Endothelial cell of hepatic sinusoid (primary cell): ENCODE measurements around the gene TOR1A.
"Not testable (repeated sequence)": the region's sequence is repeated elsewhere in the genome, so short reads cannot be mapped to it uniquely, and the experiment has no call there.

Experiments used
- in situ Hi-C: cut with HindIII; loops from 2 replicates; pipeline ENCODE4 v1.10.0; 2017; ENCODE audit warnings: low sequenced_read_pairs

The TOR1A gene

GRCh38 chr9:129786481-129786880 is 37.5 kb downstream of the TOR1A start:
- in situ Hi-C loops, result no loop called here

- in situ Hi-C loops, result no loop called here
These were observed 38.1 kb downstream of the TOR1A start for GRCh38 chr9:129785866-129786265.

- in situ Hi-C loops, result not testable (repeated sequence)
These were observed 39.0 kb downstream of the TOR1A start for GRCh38 chr9:129784970-129785369.

GRCh38 chr9:129783516-129784361 is 40.2 kb downstream of the TOR1A start:
- in situ Hi-C loops, result no loop called here

- in situ Hi-C loops, result no loop called here
These were observed 42.0 kb downstream of the TOR1A start for GRCh38 chr9:129781981-129782380.

- in situ Hi-C loops, result no loop called here
These were observed 42.8 kb downstream of the TOR1A start for GRCh38 chr9:129781131-129781530.

GRCh38 chr9:129779560-129780190 is 44.3 kb downstream of the TOR1A start:
- in situ Hi-C loops, result loop anchor here (5.0 to 10.0 kb wide), 5 partner anchors 43 to 235 kb away; partner anchors contain the start of gene TOR1A

- in situ Hi-C loops, result loop anchor here (5.0 to 10.0 kb wide), 5 partner anchors 44 to 234 kb away; partner anchors contain the start of gene TOR1A
These were observed 45.5 kb downstream of the TOR1A start for GRCh38 chr9:129778469-129778868.

GRCh38 chr9:129777769-129778130 is 46.2 kb downstream of the TOR1A start:
- in situ Hi-C loops, result loop anchor here (5.0 to 10.0 kb wide), 5 partner anchors 45 to 233 kb away; partner anchors contain the start of gene TOR1A

GRCh38 chr9:129776938-129777768 is 46.8 kb downstream of the TOR1A start:
- in situ Hi-C loops, result loop anchor here (5.0 to 10.0 kb wide), 5 partner anchors 45 to 232 kb away; partner anchors contain the start of gene TOR1A

GRCh38 chr9:129776566-129776937 is 47.4 kb downstream of the TOR1A start:
- in situ Hi-C loops, result loop anchor here (5.0 to 10.0 kb wide), 5 partner anchors 46 to 232 kb away; partner anchors contain the start of gene TOR1A

- in situ Hi-C loops, result loop anchor here (5.0 to 10.0 kb wide), 5 partner anchors 46 to 231 kb away; partner anchors contain the start of gene TOR1A
These were observed 47.8 kb downstream of the TOR1A start for GRCh38 chr9:129776096-129776495.

GRCh38 chr9:129775448-129775798 is 48.5 kb downstream of the TOR1A start:
- in situ Hi-C loops, result loop anchor here (5.0 to 10.0 kb wide), 5 partner anchors 47 to 231 kb away; partner anchors contain the start of gene TOR1A

GRCh38 chr9:129774791-129775447 is 49.0 kb downstream of the TOR1A start:
- in situ Hi-C loops, result loop anchor here (5.0 to 10.0 kb wide), 5 partner anchors 47 to 230 kb away; partner anchors contain the start of gene TOR1A

- in situ Hi-C loops, result loop anchor here (10.0 kb wide), 1 partner anchor 229 kb away; no protein-coding TSS in a partner anchor
These were observed 50.5 kb downstream of the TOR1A start for GRCh38 chr9:129773262-129774048.

- in situ Hi-C loops, result loop anchor here (10.0 kb wide), 1 partner anchor 226 kb away; no protein-coding TSS in a partner anchor
These were observed 53.2 kb downstream of the TOR1A start for GRCh38 chr9:129770741-129771140.

GRCh38 chr9:129769669-129770068 is 54.3 kb downstream of the TOR1A start:
- in situ Hi-C loops, result loop anchor here (10.0 kb wide), 1 partner anchor 225 kb away; no protein-coding TSS in a partner anchor

- in situ Hi-C loops, result no loop called here
These were observed 55.5 kb downstream of the TOR1A start for GRCh38 chr9:129768486-129768885.

- in situ Hi-C loops, result no loop called here
These were observed 58.1 kb downstream of the TOR1A start for GRCh38 chr9:129765764-129766317.
